Measurements from ENCODE around the gene TTLL11. TPM values are rescaled to one million over a fixed set of nuclear protein-coding genes. Genes with fewer than 3 reads are reported as not detected.

Gene TTLL11
- polyA plus RNA-seq, 2 donors = 2.3 to 4.5 TPM

DNA sequence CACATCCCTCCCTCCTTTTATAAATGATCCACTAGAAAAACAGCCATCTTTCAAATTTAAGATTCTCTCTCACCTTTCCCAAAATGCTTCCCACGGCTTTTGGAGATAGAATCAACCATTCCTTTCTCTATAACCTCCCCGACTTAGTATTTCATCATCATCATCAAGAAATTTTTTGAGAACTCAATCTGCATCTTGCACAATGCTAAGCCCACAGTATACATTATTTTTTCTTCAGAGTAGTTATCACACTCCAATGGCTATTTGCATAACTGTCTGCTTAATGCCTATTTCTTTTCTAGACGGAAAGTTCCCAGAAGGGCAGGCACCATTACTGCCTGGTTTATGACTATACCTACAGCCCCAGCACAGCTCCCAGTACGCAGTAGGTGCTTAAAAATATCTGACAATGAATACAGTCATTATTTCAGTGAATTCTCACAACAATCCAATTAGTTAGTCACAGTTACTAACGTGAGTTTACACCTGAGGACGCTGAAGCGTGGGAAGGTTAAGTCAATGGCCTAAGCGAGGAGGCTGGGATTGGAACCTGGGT lies 212.7 kb downstream of the TTLL11 start:
- no peaks in the 10 kb centered on the region for H3K27me3 ChIP-seq (ENCODE audit: control insufficient read depth in 1 of 2, insufficient read depth in 2 of 2, low read length in 2 of 2)
- WGBS, 2 donors = 86 to 93% methylated on average over 8 of the region's 8 CpGs
- no peak overlapping the region for H3K27ac ChIP-seq (ENCODE audit: low read depth in 2 of 2, low read length in 1 of 2)
- H3K9me3 ChIP-seq (ENCODE audit: control insufficient read depth in 2 of 2, insufficient read depth in 1 of 2, low read depth in 1 of 2, low read length in 1 of 2) = no peaks in the 10 kb centered on the region
- H3K4me1 ChIP-seq (ENCODE audit: control insufficient read depth in 2 of 2, insufficient read depth in 2 of 2, low read length in 1 of 2) = no peaks in the 10 kb centered on the region
- H3K36me3 ChIP-seq (ENCODE audit: control insufficient read depth in 2 of 2, insufficient read depth in 2 of 2, low read length in 1 of 2) = no peaks in the 10 kb centered on the region
- no peak overlapping the region for H3K4me3 ChIP-seq (ENCODE audit: low read depth in 1 of 2, low read length in 2 of 2)

DNA sequence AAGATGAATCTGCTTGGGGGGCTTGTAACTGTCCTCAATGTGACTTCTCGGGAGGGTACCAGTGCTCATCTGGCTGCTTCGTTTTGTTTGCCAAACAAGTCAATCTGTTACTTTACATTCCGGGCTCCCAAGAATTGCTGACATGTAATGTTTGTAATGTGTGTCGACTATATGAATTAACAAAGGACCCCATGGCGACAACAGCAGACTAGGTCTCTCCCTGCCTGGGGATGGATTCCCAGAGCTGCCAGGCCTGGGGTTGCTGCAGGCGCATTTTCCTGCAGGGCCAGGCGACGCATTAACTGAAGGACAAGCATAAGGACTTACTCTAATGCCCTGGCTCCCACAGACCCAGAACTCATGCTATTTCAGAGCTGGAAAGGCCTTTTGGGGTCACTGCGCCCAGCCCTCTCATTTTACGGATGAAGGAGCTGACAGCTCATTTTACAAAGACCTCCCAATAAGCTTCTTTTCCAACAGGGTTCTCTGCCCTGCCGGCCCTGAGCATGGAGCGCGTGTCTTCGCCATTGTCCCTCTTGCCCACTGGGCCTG lies 214.8 kb downstream of the TTLL11 start:
- Histone ChIP-seq H3K27ac (ENCODE audit: low read depth in 2 of 2, low read length in 1 of 2) (no peak overlapping the region), H3K27me3 (ENCODE audit: control insufficient read depth in 1 of 2, insufficient read depth in 2 of 2, low read length in 2 of 2) (no peaks in the 10 kb centered on the region), H3K4me1 (ENCODE audit: control insufficient read depth in 2 of 2, insufficient read depth in 2 of 2, low read length in 1 of 2) (no peaks in the 10 kb centered on the region), H3K4me3 (ENCODE audit: low read depth in 1 of 2, low read length in 2 of 2) (no peak overlapping the region), H3K36me3 (ENCODE audit: control insufficient read depth in 2 of 2, insufficient read depth in 2 of 2, low read length in 1 of 2) (no peaks in the 10 kb centered on the region), H3K9me3 (ENCODE audit: control insufficient read depth in 2 of 2, insufficient read depth in 1 of 2, low read depth in 1 of 2, low read length in 1 of 2) (no peaks in the 10 kb centered on the region)
- 91 to 96% methylated on average over 14 of the region's 14 CpGs for WGBS, 2 donors

DNA sequence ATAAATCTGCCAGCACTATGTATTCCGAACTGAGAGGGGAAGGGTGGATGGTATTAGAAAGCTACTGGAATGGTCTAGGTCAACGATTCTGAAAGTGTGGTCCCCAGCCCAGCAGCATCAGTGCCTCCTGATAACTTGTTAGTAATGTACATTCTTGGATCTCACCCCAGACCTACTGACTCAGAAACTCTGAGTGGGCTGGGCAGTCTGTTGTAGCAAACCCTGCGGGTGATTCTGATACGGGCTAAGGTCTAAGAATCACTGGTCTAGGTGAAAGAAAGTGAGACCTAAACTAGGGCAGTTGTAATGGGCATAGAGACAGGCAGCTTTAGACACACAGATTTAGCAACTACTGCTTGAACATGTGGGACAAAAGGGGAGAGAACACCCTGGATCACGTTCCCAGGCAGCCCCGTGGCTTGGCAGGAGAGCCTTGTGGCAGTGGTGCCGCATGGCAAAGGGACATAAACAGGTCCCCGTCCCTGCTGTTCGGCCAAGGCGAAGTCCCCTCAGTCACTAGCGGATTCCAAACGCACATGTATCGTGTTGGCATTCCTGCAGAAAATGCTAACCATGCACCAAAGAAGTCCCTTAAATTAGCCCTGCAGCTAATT lies 216.3 kb downstream of the TTLL11 start:
- H3K27me3 ChIP-seq (ENCODE audit: control insufficient read depth in 1 of 2, insufficient read depth in 2 of 2, low read length in 2 of 2) = no peaks in the 10 kb centered on the region
- H3K4me1 ChIP-seq (ENCODE audit: control insufficient read depth in 2 of 2, insufficient read depth in 2 of 2, low read length in 1 of 2) = no peaks in the 10 kb centered on the region
- no peaks in the 10 kb centered on the region for H3K9me3 ChIP-seq (ENCODE audit: control insufficient read depth in 2 of 2, insufficient read depth in 1 of 2, low read depth in 1 of 2, low read length in 1 of 2)
- no peak overlapping the region for H3K27ac ChIP-seq (ENCODE audit: low read depth in 2 of 2, low read length in 1 of 2)
- 84 to 89% methylated on average over 13 of the region's 13 CpGs for WGBS, 2 donors
- H3K4me3 ChIP-seq (ENCODE audit: low read depth in 1 of 2, low read length in 2 of 2) = no peak overlapping the region
- H3K36me3 ChIP-seq (ENCODE audit: control insufficient read depth in 2 of 2, insufficient read depth in 2 of 2, low read length in 1 of 2) = no peaks in the 10 kb centered on the region

DNA sequence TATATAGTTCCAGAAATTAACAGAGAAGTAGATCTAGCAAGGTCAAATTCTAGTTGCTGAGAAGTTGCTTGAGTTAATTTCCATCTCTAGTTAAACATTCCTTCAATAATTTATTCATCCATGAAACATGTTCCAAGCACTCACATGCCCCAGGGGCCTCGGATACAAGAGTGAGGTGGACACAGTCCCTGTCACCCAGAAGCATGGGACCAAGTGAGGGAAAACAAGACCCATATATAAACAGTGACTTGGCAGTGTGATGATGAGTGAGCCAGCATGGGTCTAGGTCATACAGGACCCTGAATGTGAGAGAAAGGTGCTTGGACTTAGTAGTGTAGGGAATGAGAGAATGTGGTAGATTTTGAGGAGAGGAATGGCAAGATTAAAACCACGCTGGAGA lies 216.9 kb downstream of the TTLL11 start:
- H3K4me1 ChIP-seq (ENCODE audit: control insufficient read depth in 2 of 2, insufficient read depth in 2 of 2, low read length in 1 of 2) = no peaks in the 10 kb centered on the region
- H3K27me3 ChIP-seq (ENCODE audit: control insufficient read depth in 1 of 2, insufficient read depth in 2 of 2, low read length in 2 of 2) = no peaks in the 10 kb centered on the region
- no peaks in the 10 kb centered on the region for H3K36me3 ChIP-seq (ENCODE audit: control insufficient read depth in 2 of 2, insufficient read depth in 2 of 2, low read length in 1 of 2)
- H3K4me3 ChIP-seq (ENCODE audit: low read depth in 1 of 2, low read length in 2 of 2) = no peak overlapping the region
- WGBS, 2 donors = 80 to 84% methylated on average over 2 of the region's 2 CpGs
- no peak overlapping the region for H3K27ac ChIP-seq (ENCODE audit: low read depth in 2 of 2, low read length in 1 of 2)
- no peaks in the 10 kb centered on the region for H3K9me3 ChIP-seq (ENCODE audit: control insufficient read depth in 2 of 2, insufficient read depth in 1 of 2, low read depth in 1 of 2, low read length in 1 of 2)

DNA sequence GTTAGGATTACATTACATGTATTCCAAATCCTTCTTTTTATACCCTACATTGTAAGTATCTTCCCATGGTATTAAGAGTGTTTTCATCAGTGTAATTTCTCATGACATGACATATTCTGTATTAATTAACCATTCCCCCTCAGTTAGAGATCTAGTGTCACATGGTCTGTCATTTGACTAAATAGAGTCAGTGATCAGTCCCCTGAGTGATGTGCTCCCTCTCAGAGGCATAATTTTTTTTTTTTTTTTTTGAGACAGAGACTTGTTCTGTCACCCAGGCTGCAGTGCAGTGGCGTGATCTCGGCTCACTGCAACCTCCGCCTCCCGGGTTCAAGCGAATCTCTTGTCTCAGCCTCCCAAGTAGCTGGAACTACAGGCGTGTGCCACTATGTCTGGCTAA lies 218.6 kb downstream of the TTLL11 start:
- no peaks in the 10 kb centered on the region for H3K9me3 ChIP-seq (ENCODE audit: control insufficient read depth in 2 of 2, insufficient read depth in 1 of 2, low read depth in 1 of 2, low read length in 1 of 2)
- no peak overlapping the region for H3K27ac ChIP-seq (ENCODE audit: low read depth in 2 of 2, low read length in 1 of 2)
- H3K4me3 ChIP-seq (ENCODE audit: low read depth in 1 of 2, low read length in 2 of 2) = no peak overlapping the region
- peaks cover 3 to 5% of the 10 kb centered on the region in 2 donors for H3K36me3 ChIP-seq (ENCODE audit: control insufficient read depth in 2 of 2, insufficient read depth in 2 of 2, low read length in 1 of 2)
- WGBS, 2 donors = 90 to 95% methylated on average over 6 of the region's 6 CpGs
- H3K4me1 ChIP-seq (ENCODE audit: control insufficient read depth in 2 of 2, insufficient read depth in 2 of 2, low read length in 1 of 2) = no peaks in the 10 kb centered on the region
- H3K27me3 ChIP-seq (ENCODE audit: control insufficient read depth in 1 of 2, insufficient read depth in 2 of 2, low read length in 2 of 2) = no peaks in the 10 kb centered on the region

DNA sequence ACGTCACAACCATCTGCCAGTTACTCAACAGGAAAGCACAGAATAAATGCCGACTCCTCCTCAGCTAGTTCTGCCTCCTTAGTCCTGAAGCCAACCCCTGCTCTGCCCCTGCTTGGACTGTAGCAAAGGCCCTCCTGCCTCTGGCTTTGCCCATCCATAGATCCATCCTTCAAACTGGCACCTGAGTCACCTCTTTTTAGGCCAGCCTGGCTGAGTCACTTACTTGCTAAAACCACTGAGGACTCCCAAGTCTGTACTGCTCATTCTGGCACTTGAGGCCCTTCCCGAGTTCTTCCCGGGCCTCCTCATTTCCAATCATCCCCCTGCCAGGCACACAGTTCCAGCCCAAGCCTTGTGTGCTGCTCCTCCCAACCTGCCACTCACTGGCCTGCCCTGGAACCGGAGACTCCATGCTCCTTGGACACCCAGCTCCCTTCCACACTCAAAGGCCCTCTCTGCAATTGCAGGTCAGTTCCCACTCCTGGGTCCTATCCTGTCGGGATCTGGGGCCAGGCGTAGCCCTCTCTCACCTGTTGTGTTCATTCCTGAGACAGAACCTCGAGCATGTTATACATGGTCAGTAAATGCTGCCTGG lies 221.6 kb downstream of the TTLL11 start:
- 85 to 90% methylated on average over 8 of the region's 8 CpGs for WGBS, 2 donors
- H3K27me3 ChIP-seq (ENCODE audit: control insufficient read depth in 1 of 2, insufficient read depth in 2 of 2, low read length in 2 of 2) = no peaks in the 10 kb centered on the region
- no peak overlapping the region for H3K4me3 ChIP-seq (ENCODE audit: low read depth in 1 of 2, low read length in 2 of 2)
- H3K4me1 ChIP-seq (ENCODE audit: control insufficient read depth in 2 of 2, insufficient read depth in 2 of 2, low read length in 1 of 2) = no peaks in the 10 kb centered on the region
- no peak overlapping the region for H3K27ac ChIP-seq (ENCODE audit: low read depth in 2 of 2, low read length in 1 of 2)
- no peaks in the 10 kb centered on the region for H3K9me3 ChIP-seq (ENCODE audit: control insufficient read depth in 2 of 2, insufficient read depth in 1 of 2, low read depth in 1 of 2, low read length in 1 of 2)
- peaks cover 3 to 5% of the 10 kb centered on the region in 2 donors for H3K36me3 ChIP-seq (ENCODE audit: control insufficient read depth in 2 of 2, insufficient read depth in 2 of 2, low read length in 1 of 2)

DNA sequence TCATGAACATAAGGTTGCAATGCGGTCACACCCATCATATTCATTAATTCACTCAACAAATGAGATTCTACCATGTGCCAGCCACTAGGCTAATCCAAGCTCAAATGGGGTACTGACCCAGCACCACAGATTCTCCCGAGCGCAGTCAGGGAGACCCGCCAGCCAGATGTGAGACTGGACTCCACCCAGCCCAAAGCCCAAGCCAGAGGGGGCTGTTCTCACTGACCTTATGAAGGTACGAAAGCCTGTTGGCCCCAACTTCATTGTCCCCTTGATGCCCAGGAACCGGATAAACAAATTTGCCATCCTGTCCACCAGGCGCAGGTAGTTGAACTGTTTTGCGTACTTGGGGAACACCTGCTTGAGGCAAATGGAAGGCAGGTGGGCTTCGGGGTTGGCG lies 222.8 kb downstream of the TTLL11 start:
- H3K9me3 ChIP-seq (ENCODE audit: control insufficient read depth in 2 of 2, insufficient read depth in 1 of 2, low read depth in 1 of 2, low read length in 1 of 2) = no peaks in the 10 kb centered on the region
- no peak overlapping the region for H3K4me3 ChIP-seq (ENCODE audit: low read depth in 1 of 2, low read length in 2 of 2)
- no peak overlapping the region for H3K27ac ChIP-seq (ENCODE audit: low read depth in 2 of 2, low read length in 1 of 2)
- WGBS, 2 donors = 97 to 98% methylated on average over 10 of the region's 10 CpGs
- no peaks in the 10 kb centered on the region for H3K27me3 ChIP-seq (ENCODE audit: control insufficient read depth in 1 of 2, insufficient read depth in 2 of 2, low read length in 2 of 2)
- no peaks in the 10 kb centered on the region for H3K4me1 ChIP-seq (ENCODE audit: control insufficient read depth in 2 of 2, insufficient read depth in 2 of 2, low read length in 1 of 2)
- peaks cover 3 to 5% of the 10 kb centered on the region in 2 donors for H3K36me3 ChIP-seq (ENCODE audit: control insufficient read depth in 2 of 2, insufficient read depth in 2 of 2, low read length in 1 of 2)

DNA sequence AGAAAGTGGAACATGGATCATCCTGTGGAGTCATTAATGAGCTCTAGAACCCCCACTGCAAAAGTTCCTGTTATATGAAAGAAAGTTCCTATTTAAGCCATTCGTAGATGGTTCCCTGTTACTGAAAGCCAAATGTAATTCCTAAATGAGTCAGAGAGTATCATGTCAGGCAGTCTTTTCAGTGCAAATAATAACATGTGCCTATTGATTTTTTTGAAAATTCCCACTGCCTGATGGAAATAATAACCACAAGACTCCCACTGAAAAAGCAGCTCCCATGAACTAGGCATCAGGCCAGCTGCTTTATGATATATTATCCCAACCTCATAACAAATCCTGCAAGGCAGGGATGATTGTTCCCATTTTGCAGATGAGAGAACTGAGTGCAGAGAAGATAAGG lies 224.5 kb downstream of the TTLL11 start:
- Histone ChIP-seq H3K27me3 (ENCODE audit: control insufficient read depth in 1 of 2, insufficient read depth in 2 of 2, low read length in 2 of 2) (no peaks in the 10 kb centered on the region), H3K4me3 (ENCODE audit: low read depth in 1 of 2, low read length in 2 of 2) (no peak overlapping the region), H3K36me3 (ENCODE audit: control insufficient read depth in 2 of 2, insufficient read depth in 2 of 2, low read length in 1 of 2) (peaks cover 3 to 5% of the 10 kb centered on the region in 2 donors), H3K27ac (ENCODE audit: low read depth in 2 of 2, low read length in 1 of 2) (no peak overlapping the region), H3K4me1 (ENCODE audit: control insufficient read depth in 2 of 2, insufficient read depth in 2 of 2, low read length in 1 of 2) (no peaks in the 10 kb centered on the region), H3K9me3 (ENCODE audit: control insufficient read depth in 2 of 2, insufficient read depth in 1 of 2, low read depth in 1 of 2, low read length in 1 of 2) (no peaks in the 10 kb centered on the region)
- 82 to 88% methylated on average over 1 of the region's 1 CpG for WGBS, 2 donors

DNA sequence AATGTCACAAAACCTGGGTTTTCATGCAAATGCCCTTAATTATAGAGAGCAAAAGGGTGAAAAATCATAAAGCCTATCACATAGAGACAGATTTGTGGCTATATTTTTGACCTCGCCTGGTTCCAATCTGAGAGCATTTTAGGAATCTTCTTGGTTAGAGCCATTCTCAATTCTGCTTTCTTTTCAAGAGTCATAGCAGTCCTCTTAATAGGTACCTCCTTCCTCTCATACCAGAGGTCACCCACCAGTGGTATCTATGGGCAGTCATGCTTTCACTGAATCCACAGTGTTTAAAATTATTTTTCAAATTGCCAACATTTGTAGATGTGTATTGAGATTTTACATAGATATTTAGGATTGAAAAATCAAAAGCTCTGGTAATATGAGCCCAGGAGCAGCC lies 226.2 kb downstream of the TTLL11 start:
- no peaks in the 10 kb centered on the region for H3K4me1 ChIP-seq (ENCODE audit: control insufficient read depth in 2 of 2, insufficient read depth in 2 of 2, low read length in 1 of 2)
- no peaks in the 10 kb centered on the region for H3K27me3 ChIP-seq (ENCODE audit: control insufficient read depth in 1 of 2, insufficient read depth in 2 of 2, low read length in 2 of 2)
- WGBS, 2 donors = 81 to 92% methylated on average over 1 of the region's 1 CpG
- H3K27ac ChIP-seq (ENCODE audit: low read depth in 2 of 2, low read length in 1 of 2) = no peak overlapping the region
- H3K4me3 ChIP-seq (ENCODE audit: low read depth in 1 of 2, low read length in 2 of 2) = no peak overlapping the region
- no peaks in the 10 kb centered on the region for H3K9me3 ChIP-seq (ENCODE audit: control insufficient read depth in 2 of 2, insufficient read depth in 1 of 2, low read depth in 1 of 2, low read length in 1 of 2)
- peaks cover 3 to 5% of the 10 kb centered on the region in 2 donors for H3K36me3 ChIP-seq (ENCODE audit: control insufficient read depth in 2 of 2, insufficient read depth in 2 of 2, low read length in 1 of 2)

DNA sequence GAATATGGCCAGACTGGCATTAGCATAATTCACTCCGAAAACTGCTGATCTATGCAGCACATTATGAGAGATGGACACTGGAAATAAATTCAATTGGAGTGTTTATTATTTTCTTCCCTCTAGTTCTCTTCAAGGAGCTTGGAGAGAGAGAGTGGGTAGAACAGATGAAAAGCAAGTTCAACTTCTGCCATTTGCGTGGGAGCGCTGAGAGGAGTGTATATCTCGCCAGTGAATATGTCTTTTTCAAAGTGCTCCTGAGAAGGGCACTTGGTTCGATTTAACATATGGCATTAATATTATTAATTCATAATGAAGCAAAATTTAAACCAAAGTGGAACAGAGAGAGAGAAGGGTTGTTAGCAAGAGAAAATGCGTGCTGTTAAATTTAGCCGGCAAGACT lies 227.2 kb downstream of the TTLL11 start:
- H3K9me3 ChIP-seq (ENCODE audit: control insufficient read depth in 2 of 2, insufficient read depth in 1 of 2, low read depth in 1 of 2, low read length in 1 of 2) = no peaks in the 10 kb centered on the region
- H3K27ac ChIP-seq (ENCODE audit: low read depth in 2 of 2, low read length in 1 of 2) = no peak overlapping the region
- no peaks in the 10 kb centered on the region for H3K4me1 ChIP-seq (ENCODE audit: control insufficient read depth in 2 of 2, insufficient read depth in 2 of 2, low read length in 1 of 2)
- H3K36me3 ChIP-seq (ENCODE audit: control insufficient read depth in 2 of 2, insufficient read depth in 2 of 2, low read length in 1 of 2) = peaks cover 3 to 5% of the 10 kb centered on the region in 2 donors
- WGBS, 2 donors = 92 to 93% methylated on average over 7 of the region's 7 CpGs
- H3K4me3 ChIP-seq (ENCODE audit: low read depth in 1 of 2, low read length in 2 of 2) = no peak overlapping the region
- H3K27me3 ChIP-seq (ENCODE audit: control insufficient read depth in 1 of 2, insufficient read depth in 2 of 2, low read length in 2 of 2) = no peaks in the 10 kb centered on the region

All from esophagus (tissue), 2 donors.